HG02884 (cell line): ENCODE measurements around the gene GUCY1A2.
"Not testable (repeated sequence)": the region's sequence is repeated elsewhere in the genome, so short reads cannot be mapped to it uniquely, and the experiment has no call there.

Experiments used
- ATAC-seq: cut with Tn5 transposase; IDR thresholded peaks from one replicate; pipeline ENCODE4 v1.9.1; 2021; ENCODE audit warnings: mild to moderate bottlenecking, moderate library complexity; ENCODE audit not compliant: unreplicated experiment

Gene GUCY1A2

GRCh38 chr11:106957030-106957482, 61.2 kb downstream of the GUCY1A2 start:
- ATAC-seq: no peak

GRCh38 chr11:106950067-106950491, 68.2 kb downstream of the GUCY1A2 start:
- ATAC-seq: no peak

GRCh38 chr11:106943089-106943488, 75.2 kb downstream of the GUCY1A2 start:
- ATAC-seq: no peak

GRCh38 chr11:106939157-106939556, 79.1 kb downstream of the GUCY1A2 start:
- ATAC-seq: no peak

- ATAC-seq: no peak
Observed at GRCh38 chr11:106937111-106937510, 81.2 kb downstream of the GUCY1A2 start.

GRCh38 chr11:106925245-106925644, 93.0 kb downstream of the GUCY1A2 start:
- ATAC-seq: no peak

- no peak for ATAC-seq
Observed at GRCh38 chr11:106920899-106921509, 97.3 kb downstream of the GUCY1A2 start.

GRCh38 chr11:106917973-106918372, 100.3 kb downstream of the GUCY1A2 start:
- ATAC-seq: peak; percentile 81

- ATAC-seq: no peak
Observed at GRCh38 chr11:106914409-106914808, 103.9 kb downstream of the GUCY1A2 start.

- no peak for ATAC-seq
Observed at GRCh38 chr11:106913141-106913540, 105.1 kb downstream of the GUCY1A2 start.

- no peak for ATAC-seq
Observed at GRCh38 chr11:106904826-106905225, 113.5 kb downstream of the GUCY1A2 start.

GRCh38 chr11:106889718-106890117, 128.6 kb downstream of the GUCY1A2 start:
- ATAC-seq: no peak

GRCh38 chr11:106888386-106888785, 129.9 kb downstream of the GUCY1A2 start:
- ATAC-seq: no peak

- ATAC-seq: not testable (repeated sequence)
Observed at GRCh38 chr11:106883693-106884092, 134.6 kb downstream of the GUCY1A2 start.

- ATAC-seq: no peak
Observed at GRCh38 chr11:106879832-106880546, 138.3 kb downstream of the GUCY1A2 start.

GRCh38 chr11:106879029-106879428, 139.2 kb downstream of the GUCY1A2 start:
- ATAC-seq: no peak

- no peak for ATAC-seq
Observed at GRCh38 chr11:106875013-106875412, 143.3 kb downstream of the GUCY1A2 start.

- no peak for ATAC-seq
Observed at GRCh38 chr11:106872246-106872645, 146.0 kb downstream of the GUCY1A2 start.

GRCh38 chr11:106858200-106858599, 160.1 kb downstream of the GUCY1A2 start:
- ATAC-seq: no peak

GRCh38 chr11:106856566-106856965, 161.7 kb downstream of the GUCY1A2 start:
- ATAC-seq: no peak

- no peak for ATAC-seq
Observed at GRCh38 chr11:106854429-106854828, 163.8 kb downstream of the GUCY1A2 start.

GRCh38 chr11:106853850-106854401, 164.3 kb downstream of the GUCY1A2 start:
- no peak for ATAC-seq
